Measurements from ENCODE around the gene AGTR1. TPM values are rescaled to one million over a fixed set of nuclear protein-coding genes. Genes with fewer than 3 reads are reported as not detected.

AGTR1 gene
- total RNA-seq, 2 experiments from 2014 or later, result not detected

GRCh38 chr3:148710665-148711064 is 13.0 kb downstream of the AGTR1 start:
- no peaks in the 10 kb centered on the region for H3K36me3 ChIP-seq (ENCODE audit: insufficient read depth, low read length)
- POLR2A ChIA-PET, result no interaction called here
- H3K4me1 ChIP-seq (ENCODE audit: insufficient read depth, low read length), result no peaks in the 10 kb centered on the region
- Mint-ChIP-seq H3K9me3 (no peaks in the 10 kb centered on the region), H3K27ac (no peak overlapping the region), H3K27me3 (no peaks in the 10 kb centered on the region), H3K4me3 (no peak overlapping the region), H3K36me3 (ENCODE audit: low read depth) (no peaks in the 10 kb centered on the region), H3K4me1 (ENCODE audit: low read depth) (no peaks in the 10 kb centered on the region)
- H3K27me3 ChIP-seq (ENCODE audit: control insufficient read depth in 1 of 2, insufficient read depth in 2 of 2, low read length in 2 of 2), result no peaks in the 10 kb centered on the region
- TF ChIP-seq CTCF (IDR thresholded peaks at IDR 0.05), result no peak
- CTCF ChIA-PET, result no interaction called here
- no peak overlapping the region for H3K4me3 ChIP-seq (ENCODE audit: low read length)
- ATAC-seq (ENCODE audit: poor library complexity), result no peak
- DNase-seq, result no peak
- no peak overlapping the region for H3K27ac ChIP-seq (ENCODE audit: low read depth in 1 of 2, low read length in 2 of 2)
- no peaks in the 10 kb centered on the region for H3K9me3 ChIP-seq (ENCODE audit: control insufficient read depth in 1 of 2, insufficient read depth in 1 of 2, low read length in 2 of 2)
- intact Hi-C loops (cut with DNase I, micrococcal nuclease), result no loop called here

GRCh38 chr3:148711981-148712666 is 14.4 kb downstream of the AGTR1 start:
- H3K9me3 ChIP-seq (ENCODE audit: control insufficient read depth in 1 of 2, insufficient read depth in 1 of 2, low read length in 2 of 2), result no peaks in the 10 kb centered on the region
- CTCF ChIA-PET, result no interaction called here
- H3K36me3 ChIP-seq (ENCODE audit: insufficient read depth, low read length), result no peaks in the 10 kb centered on the region
- Mint-ChIP-seq H3K27ac (no peak overlapping the region), H3K36me3 (ENCODE audit: low read depth) (no peaks in the 10 kb centered on the region), H3K4me3 (no peak overlapping the region), H3K27me3 (no peaks in the 10 kb centered on the region), H3K9me3 (no peaks in the 10 kb centered on the region), H3K4me1 (ENCODE audit: low read depth) (no peaks in the 10 kb centered on the region)
- DNase-seq (no peak), ATAC-seq (ENCODE audit: poor library complexity) (no peak)
- H3K4me1 ChIP-seq (ENCODE audit: insufficient read depth, low read length), result no peaks in the 10 kb centered on the region
- H3K27me3 ChIP-seq (ENCODE audit: control insufficient read depth in 1 of 2, insufficient read depth in 2 of 2, low read length in 2 of 2), result no peaks in the 10 kb centered on the region
- no peak overlapping the region for H3K4me3 ChIP-seq (ENCODE audit: low read length)
- no peak for TF ChIP-seq CTCF (IDR thresholded peaks at IDR 0.05)
- POLR2A ChIA-PET, result no interaction called here
- H3K27ac ChIP-seq (ENCODE audit: low read depth in 1 of 2, low read length in 2 of 2), result no peak overlapping the region
- intact Hi-C loops (cut with DNase I, micrococcal nuclease), result no loop called here

- Histone ChIP-seq H3K4me1 (ENCODE audit: insufficient read depth, low read length) (no peaks in the 10 kb centered on the region), H3K27me3 (ENCODE audit: control insufficient read depth in 1 of 2, insufficient read depth in 2 of 2, low read length in 2 of 2) (no peaks in the 10 kb centered on the region), H3K36me3 (ENCODE audit: insufficient read depth, low read length) (no peaks in the 10 kb centered on the region), H3K27ac (ENCODE audit: low read depth in 1 of 2, low read length in 2 of 2) (no peak overlapping the region), H3K4me3 (ENCODE audit: low read length) (no peak overlapping the region), H3K9me3 (ENCODE audit: control insufficient read depth in 1 of 2, insufficient read depth in 1 of 2, low read length in 2 of 2) (no peaks in the 10 kb centered on the region)
- ATAC-seq (ENCODE audit: poor library complexity) (no peak), DNase-seq (no peak)
- Mint-ChIP-seq H3K36me3 (ENCODE audit: low read depth) (no peaks in the 10 kb centered on the region), H3K9me3 (no peaks in the 10 kb centered on the region), H3K27ac (no peak overlapping the region), H3K27me3 (no peaks in the 10 kb centered on the region), H3K4me3 (no peak overlapping the region), H3K4me1 (ENCODE audit: low read depth) (no peaks in the 10 kb centered on the region)
- TF ChIP-seq CTCF (IDR thresholded peaks at IDR 0.05), result no peak
- intact Hi-C loops (cut with DNase I, micrococcal nuclease), result no loop called here
- CTCF ChIA-PET, result no interaction called here
- POLR2A ChIA-PET, result no interaction called here
Measured at GRCh38 chr3:148714521-148714920, 16.8 kb downstream of the AGTR1 start.

Data from CD4-positive, alpha-beta T cell (primary cell).